Loucy (cell line): ENCODE data around the gene ETFB.

ENCODE experiments used
- EZH2phosphoT487 ChIP-seq: fragments of 200-600 bp; IDR thresholded peaks from 2 replicates; pipeline ENCODE4 v1.6.1; 2018; ENCODE audit warnings: antibody characterized with exemption, mild to moderate bottlenecking, moderate library complexity, borderline replicate concordance
- TF ChIP-seq, protein P1 (sequence below): fragments of 200-600 bp; sonication (generic); conservative IDR thresholded peaks from 2 replicates; pipeline ENCODE4 v1.5.1; 2014; ENCODE audit warnings: mild to moderate bottlenecking, antibody characterized with exemption, low read length

DNA sequence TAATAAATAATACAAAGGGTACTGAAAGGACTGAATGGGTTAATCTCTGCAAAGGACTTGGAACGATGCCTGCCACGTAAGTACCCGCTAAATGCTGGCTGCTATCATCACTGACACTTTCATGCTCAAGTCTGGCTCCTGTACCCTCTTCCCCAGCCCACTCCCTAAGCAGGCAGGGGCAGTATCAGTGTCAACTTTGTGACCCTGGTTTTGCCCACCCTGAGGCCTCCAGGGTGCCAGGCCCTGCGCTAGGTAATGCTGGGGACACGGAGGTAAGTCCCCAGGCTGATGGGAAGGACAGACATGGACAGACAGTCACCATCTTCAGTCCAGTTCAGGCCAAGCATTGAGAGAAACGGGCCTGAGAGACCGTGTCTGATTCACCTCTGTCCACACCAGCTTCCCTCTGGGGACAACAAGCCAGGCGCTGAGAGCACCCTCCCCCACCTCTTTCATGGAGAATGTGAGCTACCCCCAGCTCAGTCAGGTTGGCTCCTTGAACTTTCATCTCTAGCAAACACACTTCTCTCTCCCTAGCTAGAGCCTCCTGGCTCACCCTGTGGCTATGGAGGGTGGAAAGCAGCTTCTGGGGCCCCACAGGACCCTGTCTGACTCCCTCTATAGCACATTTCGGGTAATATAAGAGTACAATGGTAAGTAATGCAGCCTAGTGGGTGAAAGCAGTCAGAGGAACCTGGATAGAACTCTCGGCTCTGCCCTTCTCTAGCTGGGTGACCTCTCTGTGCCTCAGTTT, 800 bp downstream of the ETFB start:
- TF ChIP-seq, protein P1, sequence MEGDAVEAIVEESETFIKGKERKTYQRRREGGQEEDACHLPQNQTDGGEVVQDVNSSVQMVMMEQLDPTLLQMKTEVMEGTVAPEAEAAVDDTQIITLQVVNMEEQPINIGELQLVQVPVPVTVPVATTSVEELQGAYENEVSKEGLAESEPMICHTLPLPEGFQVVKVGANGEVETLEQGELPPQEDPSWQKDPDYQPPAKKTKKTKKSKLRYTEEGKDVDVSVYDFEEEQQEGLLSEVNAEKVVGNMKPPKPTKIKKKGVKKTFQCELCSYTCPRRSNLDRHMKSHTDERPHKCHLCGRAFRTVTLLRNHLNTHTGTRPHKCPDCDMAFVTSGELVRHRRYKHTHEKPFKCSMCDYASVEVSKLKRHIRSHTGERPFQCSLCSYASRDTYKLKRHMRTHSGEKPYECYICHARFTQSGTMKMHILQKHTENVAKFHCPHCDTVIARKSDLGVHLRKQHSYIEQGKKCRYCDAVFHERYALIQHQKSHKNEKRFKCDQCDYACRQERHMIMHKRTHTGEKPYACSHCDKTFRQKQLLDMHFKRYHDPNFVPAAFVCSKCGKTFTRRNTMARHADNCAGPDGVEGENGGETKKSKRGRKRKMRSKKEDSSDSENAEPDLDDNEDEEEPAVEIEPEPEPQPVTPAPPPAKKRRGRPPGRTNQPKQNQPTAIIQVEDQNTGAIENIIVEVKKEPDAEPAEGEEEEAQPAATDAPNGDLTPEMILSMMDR = peak; percentile 49
- no peak for TF ChIP-seq EZH2phosphoT487
